B cell (primary cell): ENCODE measurements around the gene FHIT. TPM values are rescaled to one million over a fixed set of nuclear protein-coding genes. Genes with fewer than 3 reads are reported as not detected.

ENCODE experiments used
- ATAC-seq: fragments of 200-7000 bp; cut with Tn5 transposase; one replicate; pipeline ENCODE4 v1.10.0; 2021; ENCODE audit warnings: low read depth, mild to moderate bottlenecking, moderate number of reproducible peaks, moderate library complexity
- CTCF ChIA-PET: fragments of 350-600 bp; sonication (Branson Sonifier 250); formaldehyde crosslinking; loops from one replicate; lab custom pipeline; 2021; ENCODE audit warnings: antibody characterized with exemption, inconsistent platforms; lab: Charles Lee
- POLR2A ChIA-PET: fragments of 350-600 bp; sonication (Branson Sonifier 250); formaldehyde crosslinking; loops from one replicate; lab custom pipeline; 2021; ENCODE audit warnings: antibody characterized with exemption; lab: Charles Lee
- DNase-seq: peaks from one replicate; pipeline ENCODE4 v3.0.0; 2013
- H2AFZ ChIP-seq: 2 replicates; pipeline ENCODE4 v1.6.1; 2012; ENCODE audit warnings: mild to moderate bottlenecking, low read depth, low read length; ENCODE audit not compliant: insufficient read depth, poor library complexity, severe bottlenecking
- H3K27ac ChIP-seq, 2 donors: 1 replicate in 1 of 2; 2 replicates in 1 of 2; pipeline ENCODE4 v1.5.1; 2012 to 2013; ENCODE audit warnings: low read length in 2 of 2, mild to moderate bottlenecking in 2 of 2, moderate library complexity in 1 of 2
- H3K27me3 ChIP-seq, 4 experiments: fragments of 200-600 bp in 1 of 4; sonication (generic) in 1 of 4; replicated peaks in 1 of 4; 1 replicate in 2 of 4; 2 replicates in 2 of 4; pipeline versions ENCODE4 v1.6.1 to v1.7.0; 2013 to 2016; ENCODE audit warnings: low read length in 3 of 4, mild to moderate bottlenecking in 2 of 4, mixed read lengths in 1 of 4, moderate library complexity in 1 of 4; ENCODE audit not compliant: insufficient read depth in 4 of 4, control insufficient read depth in 3 of 4; ENCODE audit errors: control extremely low read depth in 1 of 4
- H3K36me3 ChIP-seq, 2 experiments: replicated peaks in 1 of 2; 1 replicate in 1 of 2; 2 replicates in 1 of 2; pipeline versions ENCODE4 v1.6.1 to v1.7.1; 2013; ENCODE audit warnings: low read length in 1 of 2; ENCODE audit not compliant: insufficient read depth in 2 of 2, control insufficient read depth in 1 of 2; ENCODE audit errors: control extremely low read depth in 1 of 2, extremely low read depth in 1 of 2
- H3K4me1 ChIP-seq, 2 donors: fragments of 200-600 bp in 1 of 2; sonication (generic) in 1 of 2; 1 replicate in 1 of 2; 2 replicates in 1 of 2; pipeline versions ENCODE4 v1.5.1 to v1.6.1; 2013 to 2017; ENCODE audit warnings: low read length in 2 of 2; ENCODE audit not compliant: control insufficient read depth in 2 of 2, insufficient read depth in 2 of 2
- H3K4me2 ChIP-seq: replicated peaks from 2 replicates; pipeline ENCODE3; 2012; ENCODE audit warnings: mild to moderate bottlenecking, low read depth, low read length; ENCODE audit not compliant: poor library complexity, severe bottlenecking
- H3K4me3 ChIP-seq, 5 experiments: fragments of 200-600 bp in 1 of 5; sonication (generic) in 1 of 5; 1 replicate in 3 of 5; 2 replicates in 2 of 5; pipeline versions ENCODE4 v1.5.1 to v1.7.0; 2011 to 2016; ENCODE audit warnings: low read length in 4 of 5, mild to moderate bottlenecking in 4 of 5, low read depth in 2 of 5, control low read depth in 1 of 5, moderate library complexity in 1 of 5; ENCODE audit not compliant: insufficient read depth in 1 of 5; ENCODE audit errors: control extremely low read depth in 1 of 5, extremely low read depth in 1 of 5
- H3K79me2 ChIP-seq: fragments of 200-600 bp; sonication (generic); one replicate; pipeline ENCODE4 v1.6.0; 2016; ENCODE audit warnings: low read length; ENCODE audit not compliant: control insufficient read depth, insufficient read depth
- H3K9ac ChIP-seq: fragments of 200-600 bp; sonication (generic); 2 replicates; pipeline ENCODE4 v1.6.1; 2017; ENCODE audit warnings: mild to moderate bottlenecking, low read length, moderate library complexity
- H3K9me3 ChIP-seq, 3 donors: one replicate each; pipeline versions ENCODE4 v1.6.1 to v1.7.1; 2013; ENCODE audit warnings: low read length in 2 of 3; ENCODE audit not compliant: control insufficient read depth in 2 of 3, insufficient read depth in 1 of 3; ENCODE audit errors: control extremely low read depth in 1 of 3
- H4K20me1 ChIP-seq: 2 replicates; pipeline ENCODE4 v1.6.0; 2012; ENCODE audit warnings: mild to moderate bottlenecking, low read length; ENCODE audit not compliant: insufficient read depth, control insufficient read depth, poor library complexity, severe bottlenecking
- H3K27ac Mint-ChIP-seq: one replicate; pipeline ENCODE4 v1.8.0; 2021; ENCODE audit warnings: mixed read lengths
- H3K27me3 Mint-ChIP-seq: one replicate; pipeline ENCODE4 v1.8.0; 2021; ENCODE audit warnings: mixed read lengths
- H3K4me1 Mint-ChIP-seq: one replicate; pipeline ENCODE4 v1.8.0; 2021; ENCODE audit warnings: mixed read lengths
- H3K4me3 Mint-ChIP-seq: one replicate; pipeline ENCODE4 v1.8.0; 2021; ENCODE audit warnings: mixed read lengths
- H3K9me3 Mint-ChIP-seq: one replicate; pipeline ENCODE4 v1.8.0; 2022; ENCODE audit warnings: mixed read lengths; ENCODE audit not compliant: insufficient read depth
- EZH2 ChIP-seq: IDR thresholded peaks from 2 replicates; pipeline ENCODE4 v1.6.1; 2012; ENCODE audit warnings: borderline replicate concordance, low read depth, mild to moderate bottlenecking, moderate library complexity, low read length; ENCODE audit not compliant: insufficient read depth, poor library complexity, severe bottlenecking
- WGBS: methylation state at CpG from one replicate; pipeline ENCODE4 v1.1.5; 2013; ENCODE audit warnings: missing lambda C conversion rate; ENCODE audit not compliant: insufficient coverage; 5-methylcytosine and 5-hydroxymethylcytosine counted together
- intact Hi-C: fragments of 100-400 bp; cut with micrococcal nuclease; formaldehyde crosslinking; loops from one replicate; pipeline ENCODE4 v1.10.0; 2022
- polyA plus RNA-seq: library from polyadenylated mRNA; depleted of rRNA; stranded (reverse); fragments of >200 nt; gene quantifications from 2 replicates; pipeline ENCODE4 v1.2.3, GENCODE V29; 2012
- total RNA-seq, 2 donors: library from RNA; stranded (reverse); fragments of 120-200 nt in 1 of 2; gene quantifications; 1 replicate in 1 of 2; 2 replicates in 1 of 2; pipeline versions ENCODE4 v1.2.3 to v1.2.4, GENCODE V29; 2013 to 2022
- TF ChIP-seq, protein P1 (sequence below): fragments of 200-600 bp; IDR thresholded peaks from one replicate; pipeline ENCODE4 v1.8.0; 2022; ENCODE audit warnings: antibody characterized with exemption, mild to moderate bottlenecking

The FHIT gene
- total and polyA plus RNA-seq, 2 donors (not counting 1 experiment from before 2014, with no cell fraction given), result 1.7 to 7.8 TPM

DNA sequence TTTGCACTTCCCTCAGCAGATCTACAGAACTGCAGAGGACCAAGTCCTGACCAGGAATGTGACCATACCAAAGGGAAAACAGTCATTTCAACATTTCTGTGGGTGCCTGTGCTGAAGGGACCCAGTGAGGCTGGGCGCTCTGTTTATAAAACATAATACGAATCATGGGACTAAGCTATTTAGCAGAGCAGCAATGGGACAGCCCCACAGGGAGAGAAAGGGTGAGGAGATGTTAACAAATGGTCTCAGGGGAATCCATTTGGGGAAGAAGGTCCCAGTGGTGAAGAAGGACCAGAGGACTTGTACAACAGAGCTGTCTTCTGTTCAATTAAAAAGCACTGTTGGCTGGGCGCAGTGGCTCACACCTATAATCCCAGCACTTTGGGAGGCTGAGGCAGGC lies 1025.4 kb downstream of the FHIT start:
- H3K4me1 ChIP-seq, result peaks cover 5 to 14% of the 10 kb centered on the region in 2 donors
- Mint-ChIP-seq H3K27me3 (peaks cover 7% of the 10 kb centered on the region), H3K9me3 (no peaks in the 10 kb centered on the region), H3K4me1 (peaks cover 10% of the 10 kb centered on the region), H3K4me3 (no peak overlapping the region), H3K27ac (no peak overlapping the region)
- peak; percentile 64 for ATAC-seq
- no peak overlapping the region for H3K27ac ChIP-seq
- no peaks in the 10 kb centered on the region for H3K36me3 ChIP-seq
- no peaks in the 10 kb centered on the region for H3K9me3 ChIP-seq
- H3K4me3 ChIP-seq, result no peak overlapping the region
- no peaks in the 10 kb centered on the region for H3K27me3 ChIP-seq
- peak; percentile 20 for DNase-seq
- ChIA-PET CTCF (no interaction called here), POLR2A (no interaction called here)
- TF ChIP-seq EZH2, result no peak
- TF ChIP-seq, protein P1, sequence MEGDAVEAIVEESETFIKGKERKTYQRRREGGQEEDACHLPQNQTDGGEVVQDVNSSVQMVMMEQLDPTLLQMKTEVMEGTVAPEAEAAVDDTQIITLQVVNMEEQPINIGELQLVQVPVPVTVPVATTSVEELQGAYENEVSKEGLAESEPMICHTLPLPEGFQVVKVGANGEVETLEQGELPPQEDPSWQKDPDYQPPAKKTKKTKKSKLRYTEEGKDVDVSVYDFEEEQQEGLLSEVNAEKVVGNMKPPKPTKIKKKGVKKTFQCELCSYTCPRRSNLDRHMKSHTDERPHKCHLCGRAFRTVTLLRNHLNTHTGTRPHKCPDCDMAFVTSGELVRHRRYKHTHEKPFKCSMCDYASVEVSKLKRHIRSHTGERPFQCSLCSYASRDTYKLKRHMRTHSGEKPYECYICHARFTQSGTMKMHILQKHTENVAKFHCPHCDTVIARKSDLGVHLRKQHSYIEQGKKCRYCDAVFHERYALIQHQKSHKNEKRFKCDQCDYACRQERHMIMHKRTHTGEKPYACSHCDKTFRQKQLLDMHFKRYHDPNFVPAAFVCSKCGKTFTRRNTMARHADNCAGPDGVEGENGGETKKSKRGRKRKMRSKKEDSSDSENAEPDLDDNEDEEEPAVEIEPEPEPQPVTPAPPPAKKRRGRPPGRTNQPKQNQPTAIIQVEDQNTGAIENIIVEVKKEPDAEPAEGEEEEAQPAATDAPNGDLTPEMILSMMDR, result no peak
- WGBS, result 58% methylated on average over 1 of the region's 3 CpGs
- intact Hi-C loops, result no loop called here
- H2AFZ ChIP-seq, result no peak overlapping the region
- H3K79me2 ChIP-seq, result no peaks in the 10 kb centered on the region
- no peak overlapping the region for H3K9ac ChIP-seq
- H4K20me1 ChIP-seq, result no peaks in the 10 kb centered on the region
- peak overlapping the region; percentile 32 for H3K4me2 ChIP-seq

DNA sequence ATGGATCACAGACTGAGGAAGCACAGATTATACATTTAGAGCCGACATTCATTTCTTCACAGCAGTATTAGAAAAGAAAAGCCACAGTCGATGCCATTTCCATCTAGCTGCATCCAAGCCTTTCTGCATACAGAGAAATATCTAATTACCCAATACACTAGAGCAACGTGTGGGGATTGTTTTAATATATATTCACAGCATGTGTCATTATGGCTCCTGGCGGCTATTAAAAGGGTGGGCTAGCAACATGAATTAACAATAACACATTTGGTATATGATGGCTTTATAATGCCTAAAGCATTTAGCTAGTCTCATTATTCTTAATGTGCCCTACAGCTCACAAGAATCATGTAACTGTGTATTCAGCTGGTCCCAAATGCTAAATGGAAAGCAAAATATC lies 1030.5 kb downstream of the FHIT start:
- peaks cover 7% of the 10 kb centered on the region for H3K27me3 Mint-ChIP-seq
- Histone ChIP-seq H3K4me3 (no peak overlapping the region), H3K9me3 (no peaks in the 10 kb centered on the region), H3K4me2 (no peak overlapping the region), H3K36me3 (no peaks in the 10 kb centered on the region), H4K20me1 (no peaks in the 10 kb centered on the region), H3K4me1 (peaks cover 3 to 4% of the 10 kb centered on the region in 2 donors), H2AFZ (no peak overlapping the region), H3K27me3 (no peaks in the 10 kb centered on the region), H3K79me2 (no peaks in the 10 kb centered on the region), H3K27ac (no peak overlapping the region), H3K9ac (no peak overlapping the region)
- no peak overlapping the region for H3K4me3 Mint-ChIP-seq
- no CpG with 5 or more reads among the region's 4 CpGs for WGBS
- CTCF ChIA-PET, result no interaction called here
- intact Hi-C loops, result no loop called here
- H3K27ac Mint-ChIP-seq, result no peak overlapping the region
- TF ChIP-seq, protein P1, result no peak
- TF ChIP-seq EZH2, result no peak
- POLR2A ChIA-PET, result no interaction called here
- H3K9me3 Mint-ChIP-seq, result no peaks in the 10 kb centered on the region
- no peak for ATAC-seq
- H3K4me1 Mint-ChIP-seq, result peaks cover 6% of the 10 kb centered on the region
- no peak for DNase-seq
